ENCODE measurements around the gene SAMM50. TPM values are rescaled to one million over a fixed set of nuclear protein-coding genes. Genes with fewer than 3 reads are reported as not detected.

The SAMM50 gene
- total and polyA plus RNA-seq, 2 donors (not counting 3 experiments of a cell fraction or from before 2014, with no cell fraction given) = 42.9 to 56.2 TPM

- Histone ChIP-seq H3K4me1 (ENCODE audit: control insufficient read depth, extremely low read depth, insufficient read depth, low read length) (no peaks in the 10 kb centered on the region), H3K4me2 (ENCODE audit: insufficient read depth, low read length) (no peak overlapping the region), H3K79me2 (ENCODE audit: control insufficient read depth, insufficient read depth, low read length) (no peaks in the 10 kb centered on the region), H3K9me1 (replicated peaks; ENCODE audit: control insufficient read depth, extremely low read depth, insufficient read depth, low read length) (no peaks in the 10 kb centered on the region), H4K20me1 (replicated peaks; ENCODE audit: control insufficient read depth, extremely low read depth, insufficient read depth, low read length) (no peaks in the 10 kb centered on the region), H3K36me3 (ENCODE audit: control insufficient read depth in 2 of 2, extremely low read depth in 1 of 2, insufficient read depth in 2 of 2, low read length in 2 of 2) (no peaks in the 10 kb centered on the region), H3K9me3 (replicated peaks; ENCODE audit: control insufficient read depth, insufficient read depth, low read length) (no peaks in the 10 kb centered on the region), H3K9ac (replicated peaks; ENCODE audit: extremely low read depth, insufficient read depth, low read length) (no peak overlapping the region), H3K4me3 (replicated peaks in 1 of 3; ENCODE audit: insufficient read depth in 1 of 3, low read depth in 1 of 3, low read length in 3 of 3) (no peak overlapping the region), H3K27ac (ENCODE audit: insufficient read depth, low read depth, low read length) (no peak overlapping the region), H2AFZ (ENCODE audit: low read depth, low read length) (no peak overlapping the region), H3K27me3 (ENCODE audit: control insufficient read depth in 2 of 2, insufficient read depth in 2 of 2, low read length in 2 of 2) (no peaks in the 10 kb centered on the region)
- peak; percentile 91 to 97 for TF ChIP-seq CTCF (IDR thresholded peaks at IDR 0.05; ENCODE audit: extremely low read depth in 1 of 2, insufficient read depth in 1 of 2, low read depth in 1 of 2, low read length in 2 of 2)
- TF ChIP-seq MYC (IDR thresholded peaks at IDR 0.05; ENCODE audit: low read depth, low read length) = no peak
- ChIA-PET CTCF (interaction anchor here (0.6 to 2.9 kb wide), 43 partner anchors 9 to 739 kb away, joined by 3 to 92 read pairs (median 5); partner anchors contain the start of genes PNPLA3, PNPLA5 and SAMM50), POLR2A (no interaction called here)
- dilution Hi-C loops (cut with MboI; ENCODE audit: extremely low pct_ligation_motif_present, low sequenced_read_pairs) = no loop called here
- intact Hi-C loops (cut with micrococcal nuclease) = loop anchor here (1.0 kb wide), 1 partner anchor 63 kb away; no protein-coding TSS in a partner anchor
- FAIRE-seq = peak; percentile 93
- no TSS peak for BruUV-seq (replicated peaks)
- DNase-seq (ENCODE audit: low read depth, low spot score) = peak; percentile 63
These were observed 9.4 kb upstream of the SAMM50 start for GRCh38 chr22:43945632-43946383.

GRCh38 chr22:43946384-43946667, 8.9 kb upstream of the SAMM50 start:
- Histone ChIP-seq H3K9me3 (replicated peaks; ENCODE audit: control insufficient read depth, insufficient read depth, low read length) (no peaks in the 10 kb centered on the region), H3K4me3 (replicated peaks in 1 of 3; ENCODE audit: insufficient read depth in 1 of 3, low read depth in 1 of 3, low read length in 3 of 3) (no peak overlapping the region), H3K27me3 (ENCODE audit: control insufficient read depth in 2 of 2, insufficient read depth in 2 of 2, low read length in 2 of 2) (no peaks in the 10 kb centered on the region), H4K20me1 (replicated peaks; ENCODE audit: control insufficient read depth, extremely low read depth, insufficient read depth, low read length) (no peaks in the 10 kb centered on the region), H3K9me1 (replicated peaks; ENCODE audit: control insufficient read depth, extremely low read depth, insufficient read depth, low read length) (no peaks in the 10 kb centered on the region), H2AFZ (ENCODE audit: low read depth, low read length) (no peak overlapping the region), H3K4me2 (ENCODE audit: insufficient read depth, low read length) (no peak overlapping the region), H3K27ac (ENCODE audit: insufficient read depth, low read depth, low read length) (no peak overlapping the region), H3K36me3 (ENCODE audit: control insufficient read depth in 2 of 2, extremely low read depth in 1 of 2, insufficient read depth in 2 of 2, low read length in 2 of 2) (no peaks in the 10 kb centered on the region), H3K79me2 (ENCODE audit: control insufficient read depth, insufficient read depth, low read length) (no peaks in the 10 kb centered on the region), H3K4me1 (ENCODE audit: control insufficient read depth, extremely low read depth, insufficient read depth, low read length) (no peaks in the 10 kb centered on the region), H3K9ac (replicated peaks; ENCODE audit: extremely low read depth, insufficient read depth, low read length) (no peak overlapping the region)
- TF ChIP-seq POLR2A (IDR thresholded peaks at IDR 0.05; ENCODE audit: low read depth, low read length) (no peak), FOS (IDR thresholded peaks at IDR 0.05; ENCODE audit: borderline replicate concordance, insufficient read depth, low read length) (no peak), MAX (IDR thresholded peaks at IDR 0.05; ENCODE audit: insufficient read depth, insufficient read length) (no peak), MYC (IDR thresholded peaks at IDR 0.05; ENCODE audit: low read depth, low read length) (no peak)
- peak; percentile 42 for FAIRE-seq
- dilution Hi-C loops (cut with MboI; ENCODE audit: extremely low pct_ligation_motif_present, low sequenced_read_pairs) = no loop called here
- CTCF ChIA-PET = interaction anchor here (0.6 to 2.9 kb wide), 41 partner anchors 8 to 714 kb away, joined by 3 to 92 read pairs (median 5); partner anchors contain the start of genes PNPLA3, PNPLA5 and SAMM50
- intact Hi-C loops (cut with micrococcal nuclease) = loop anchor here (1.0 kb wide), 1 partner anchor 63 kb away; no protein-coding TSS in a partner anchor
- DNase-seq (ENCODE audit: low read depth, low spot score) = no peak
- no TSS peak for BruUV-seq (replicated peaks)
- POLR2A ChIA-PET = no interaction called here

Data from endothelial cell of umbilical vein (primary cell).